Epithelial cell of esophagus (primary cell): ENCODE data around the gene RPL36AL.
"Not testable (repeated sequence)": the region's sequence is repeated elsewhere in the genome, so short reads cannot be mapped to it uniquely, and the experiment has no call there.

Experiments
- DNase-seq: peaks from one replicate; pipeline ENCODE4 v3.0.0; 2010; ENCODE audit warnings: low read depth
- H3K4me3 ChIP-seq: 2 replicates; pipeline ENCODE4 v1.5.1; 2011; ENCODE audit warnings: mild to moderate bottlenecking, low read length, control low read depth
- TF ChIP-seq, protein P1 (sequence below): IDR thresholded peaks from 2 replicates; pipeline ENCODE4 v1.5.1; 2011; ENCODE audit warnings: low read depth, mild to moderate bottlenecking, low read length, control low read depth, inconsistent platforms; ENCODE audit not compliant: insufficient read depth; ENCODE audit errors: missing control alignments

RPL36AL gene

DNA sequence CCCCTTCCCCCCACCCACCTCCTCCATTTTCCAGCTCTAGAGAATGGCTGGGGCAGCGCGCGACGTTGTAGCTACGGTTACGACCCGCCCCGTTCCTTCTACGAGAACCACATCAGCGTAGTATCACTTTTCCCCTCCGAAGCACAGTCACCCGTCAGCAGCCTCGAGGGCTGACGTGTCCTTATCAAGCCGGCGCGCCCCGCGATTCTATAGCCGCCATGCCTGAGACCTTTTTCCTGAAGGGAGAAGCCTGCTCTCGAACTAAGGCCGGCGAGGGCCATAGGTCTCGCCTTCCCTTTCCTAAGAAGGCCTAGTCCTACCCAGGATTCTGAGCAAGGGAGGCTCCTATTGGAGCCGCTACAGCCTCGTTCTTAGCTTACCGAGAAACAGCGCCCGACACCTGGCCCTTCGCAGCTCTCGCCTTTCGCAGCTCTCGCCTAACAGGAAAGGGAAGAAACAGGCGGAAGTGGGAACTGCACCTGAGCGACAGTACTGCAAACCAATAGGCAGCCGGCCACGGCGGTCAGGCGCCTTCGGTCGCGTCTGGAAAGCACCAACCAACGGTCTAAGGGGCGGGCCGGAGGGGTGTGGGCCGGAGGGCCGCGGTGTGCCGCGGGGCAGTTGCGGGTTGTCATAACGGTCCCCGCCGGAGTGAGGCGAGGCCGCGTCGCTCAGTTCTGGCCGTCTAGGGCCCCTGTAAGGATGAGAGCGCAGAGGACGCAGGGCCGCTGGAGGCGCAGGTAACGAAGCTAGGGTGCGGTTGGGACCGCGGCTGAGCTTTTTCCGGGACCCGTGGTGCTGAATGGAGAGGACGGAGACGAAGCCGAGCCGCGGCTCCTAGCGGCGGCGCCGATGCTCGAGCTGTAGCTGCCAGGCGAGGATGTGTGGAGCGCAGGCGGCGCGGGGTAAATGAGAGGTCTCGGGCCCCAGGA is at the start of gene RPL36AL, which contains the start of gene MGAT2:
RPL36AL (minus strand) TSS at position 445 of the 932 bp plus-strand sequence. CDS start 1,522 bp downstream, outside the sequence.
MGAT2 (plus strand) TSS at position 618 of the 932 bp plus-strand sequence. CDS start 470 bp downstream, outside the sequence.
- DNase-seq, result peak; percentile 99
- TF ChIP-seq, protein P1, sequence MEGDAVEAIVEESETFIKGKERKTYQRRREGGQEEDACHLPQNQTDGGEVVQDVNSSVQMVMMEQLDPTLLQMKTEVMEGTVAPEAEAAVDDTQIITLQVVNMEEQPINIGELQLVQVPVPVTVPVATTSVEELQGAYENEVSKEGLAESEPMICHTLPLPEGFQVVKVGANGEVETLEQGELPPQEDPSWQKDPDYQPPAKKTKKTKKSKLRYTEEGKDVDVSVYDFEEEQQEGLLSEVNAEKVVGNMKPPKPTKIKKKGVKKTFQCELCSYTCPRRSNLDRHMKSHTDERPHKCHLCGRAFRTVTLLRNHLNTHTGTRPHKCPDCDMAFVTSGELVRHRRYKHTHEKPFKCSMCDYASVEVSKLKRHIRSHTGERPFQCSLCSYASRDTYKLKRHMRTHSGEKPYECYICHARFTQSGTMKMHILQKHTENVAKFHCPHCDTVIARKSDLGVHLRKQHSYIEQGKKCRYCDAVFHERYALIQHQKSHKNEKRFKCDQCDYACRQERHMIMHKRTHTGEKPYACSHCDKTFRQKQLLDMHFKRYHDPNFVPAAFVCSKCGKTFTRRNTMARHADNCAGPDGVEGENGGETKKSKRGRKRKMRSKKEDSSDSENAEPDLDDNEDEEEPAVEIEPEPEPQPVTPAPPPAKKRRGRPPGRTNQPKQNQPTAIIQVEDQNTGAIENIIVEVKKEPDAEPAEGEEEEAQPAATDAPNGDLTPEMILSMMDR, result peak; percentile 46

DNA sequence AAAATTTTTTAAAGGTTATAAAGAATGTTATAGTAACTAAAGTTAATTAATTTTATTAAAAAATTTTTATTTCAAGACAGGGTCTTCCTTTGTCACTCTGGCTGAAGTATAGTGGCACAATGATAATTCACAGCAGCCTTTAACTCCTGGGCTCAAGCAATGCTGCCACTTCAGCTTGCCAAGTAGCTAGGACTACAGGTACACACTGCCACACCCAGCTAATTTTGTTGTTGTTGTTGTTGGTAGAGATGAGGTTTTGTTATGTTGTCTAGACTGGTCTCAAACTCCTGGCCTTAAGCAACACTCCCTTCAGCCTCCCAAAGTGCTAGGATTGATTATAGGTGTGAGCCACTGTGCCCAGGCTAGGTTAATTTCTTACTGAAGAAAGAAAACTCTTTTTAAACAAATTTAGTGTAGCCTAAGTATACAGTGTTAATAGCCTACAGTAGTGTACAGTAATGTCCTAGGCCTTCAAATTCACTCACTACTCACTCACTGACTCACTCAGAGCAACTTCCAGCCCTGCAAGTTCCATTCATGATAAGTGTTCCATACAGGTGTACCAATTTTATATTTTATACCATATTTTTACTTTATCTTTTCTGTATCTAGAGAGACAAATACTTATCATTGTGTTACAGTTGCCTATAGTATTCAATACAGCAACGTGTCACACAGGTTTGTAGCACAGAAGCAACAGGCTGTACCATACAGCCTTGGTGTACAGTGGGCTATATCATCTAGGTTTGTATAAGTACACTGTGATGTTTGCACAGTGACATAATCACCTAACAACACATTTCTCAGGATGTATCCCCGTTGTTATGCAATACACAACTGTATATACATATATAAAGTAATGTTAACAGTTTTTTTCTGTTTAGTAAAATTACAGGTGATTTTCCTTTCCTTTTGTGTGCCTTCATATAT is 39.4 kb upstream of the RPL36AL start:
- TF ChIP-seq, protein P1, result no peak
- H3K4me3 ChIP-seq, result no peak overlapping the region

More for the DNA sequence above, at the start of gene RPL36AL, which contains the start of gene MGAT2:
- peak within 1 kb of the TSS; percentile 98 for H3K4me3 ChIP-seq

DNA sequence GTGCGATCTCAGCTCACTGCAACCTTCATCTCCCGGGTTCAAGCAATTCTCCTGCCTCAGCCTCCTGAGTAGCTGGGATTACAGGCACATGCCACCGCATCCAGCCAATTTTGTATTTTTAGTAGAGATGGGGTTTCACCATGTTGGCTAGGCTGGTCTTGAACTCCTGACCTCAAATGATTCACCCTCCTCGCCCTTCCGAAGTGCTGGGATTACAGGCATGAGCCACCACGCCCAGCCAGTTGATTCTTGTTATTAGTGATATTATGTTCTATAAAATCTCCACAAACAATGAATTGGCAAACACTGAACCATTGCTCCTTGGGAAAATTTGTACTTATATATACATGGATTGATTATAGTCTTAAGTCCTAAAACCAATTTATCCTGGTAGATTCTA is 37.1 kb upstream of the RPL36AL start:
- DNase-seq, result peak; percentile 42
- H3K4me3 ChIP-seq, result not testable (repeated sequence)

More for the DNA sequence above, 39.4 kb upstream of the RPL36AL start:
- DNase-seq, result peak; percentile 80

DNA sequence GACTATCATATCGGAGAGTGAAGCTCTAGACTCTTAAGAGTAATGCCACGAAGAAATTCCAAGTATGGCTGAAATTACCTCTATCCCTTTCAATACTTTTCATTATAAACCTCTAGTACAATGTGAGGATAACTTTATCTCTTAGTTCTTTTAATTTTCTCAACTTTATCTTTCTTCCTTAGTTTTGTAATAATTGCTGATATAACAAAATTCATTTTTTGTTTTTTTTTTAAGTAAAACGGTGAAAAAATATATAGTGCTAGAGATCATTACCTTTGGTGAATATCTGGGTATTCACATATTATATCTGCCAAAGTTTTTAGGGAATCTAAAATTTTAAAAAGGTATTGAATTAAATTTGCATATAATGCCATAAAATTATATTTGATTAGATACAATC is 34.1 kb upstream of the RPL36AL start:
- TF ChIP-seq, protein P1, result no peak
- no peak for DNase-seq
- H3K4me3 ChIP-seq, result no peak overlapping the region

DNA sequence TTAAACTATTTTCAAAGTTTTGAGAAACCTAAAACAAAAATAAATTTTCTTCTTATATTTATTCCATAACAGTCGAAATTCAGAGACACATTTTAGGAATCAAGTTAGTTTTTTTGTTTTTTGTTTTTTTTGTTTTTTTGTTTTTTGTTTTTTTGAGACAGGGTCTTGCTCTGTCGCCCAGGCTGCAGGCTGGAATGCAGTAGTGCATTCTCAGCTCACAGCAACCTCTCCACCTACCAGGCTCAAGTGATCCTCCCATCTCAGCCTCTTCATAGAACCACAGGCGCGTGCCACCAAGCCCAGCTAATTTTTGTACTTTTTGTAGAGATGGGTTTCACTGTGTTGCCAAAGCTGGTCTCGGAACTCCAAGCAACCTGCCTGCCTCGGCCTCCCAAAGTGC is 33.1 kb upstream of the RPL36AL start:
- TF ChIP-seq, protein P1, result no peak
- no peak for DNase-seq
- H3K4me3 ChIP-seq, result no peak overlapping the region

DNA sequence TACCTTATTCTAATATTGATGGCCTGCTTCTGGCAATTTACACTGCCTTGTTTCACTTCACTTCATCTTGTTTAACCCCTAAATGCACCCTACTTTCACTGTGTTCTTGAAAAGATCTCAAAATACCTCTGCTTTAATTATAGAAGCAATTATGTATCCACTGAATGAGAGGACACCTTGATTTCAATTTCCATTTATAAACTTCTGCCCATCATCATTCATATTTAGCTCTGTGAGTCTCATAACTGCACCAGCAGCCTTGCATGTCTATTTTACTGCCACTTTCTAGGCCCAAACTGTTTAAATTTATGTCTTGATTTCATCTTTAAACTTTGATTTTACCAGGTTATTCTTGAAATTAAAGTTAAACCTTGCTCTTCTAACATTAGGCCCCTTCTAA is 21.7 kb upstream of the RPL36AL start:
- no peak overlapping the region for H3K4me3 ChIP-seq
- no peak for DNase-seq
- TF ChIP-seq, protein P1, result no peak

DNA sequence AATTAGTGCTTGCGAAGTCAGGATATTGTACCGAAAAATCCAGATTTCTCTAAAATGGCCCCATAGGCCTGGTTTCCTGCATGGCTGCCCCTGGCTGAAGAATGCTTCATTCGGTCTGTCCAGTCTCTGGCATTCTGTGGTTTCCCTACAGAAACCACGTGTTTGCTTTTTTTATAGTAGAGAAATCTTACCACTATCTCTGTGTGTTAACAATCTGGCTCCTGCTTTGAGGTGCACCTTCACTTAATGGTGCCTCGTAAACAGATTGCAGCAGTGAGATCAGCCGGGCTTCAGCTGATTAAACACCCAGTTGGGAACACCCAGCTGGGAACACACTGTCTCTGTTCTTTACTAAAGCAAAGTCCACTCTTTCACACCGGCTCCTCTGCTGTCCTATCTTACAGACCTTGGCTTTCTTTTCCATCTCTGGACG is 21.3 kb upstream of the RPL36AL start:
- TF ChIP-seq, protein P1, result no peak
- DNase-seq, result no peak
- no peak overlapping the region for H3K4me3 ChIP-seq
